Measurements from ENCODE around the gene ANKRD11. TPM values are rescaled to one million over a fixed set of nuclear protein-coding genes. Genes with fewer than 3 reads are reported as not detected.

Gene ANKRD11
- total and polyA plus RNA-seq, 7 experiments from 2014 or later: 8.7 to 254 (median 239) TPM

GRCh38 chr16:89523680-89524344 lies 33.5 kb upstream of the ANKRD11 start:
- Mint-ChIP-seq H3K27ac (peak overlapping the region in 1 of 9 donors; percentile 25), H3K4me1 (peaks cover 0 to 16% (median 5%) of the 10 kb centered on the region in 7 donors), H3K27me3 (no peaks in the 10 kb centered on the region), H3K36me3 (peaks cover 7 to 55% (median 13%) of the 10 kb centered on the region in 5 donors), H3K9me3 (no peaks in the 10 kb centered on the region), H3K4me3 (no peak overlapping the region)
- intact Hi-C loops (cut with micrococcal nuclease): no loop called here
- DNase-seq: no peak
- H3K4me3 ChIP-seq (ENCODE audit: low read length): no peak overlapping the region
- ATAC-seq: no peak
- H3K27ac ChIP-seq (ENCODE audit: low read depth, low read length): no peak overlapping the region
- peaks cover 11 to 94% (median 26%) of the 10 kb centered on the region in 3 experiments for H3K36me3 ChIP-seq (ENCODE audit: control insufficient read depth in 2 of 3, insufficient read depth in 3 of 3, low read length in 3 of 3)
- POLR2A ChIA-PET: no interaction called here
- CTCF ChIA-PET: no interaction called here
- H3K27me3 ChIP-seq (ENCODE audit: control insufficient read depth in 2 of 2, insufficient read depth in 2 of 2, low read length in 2 of 2): no peaks in the 10 kb centered on the region
- H3K4me1 ChIP-seq (ENCODE audit: control insufficient read depth in 2 of 2, insufficient read depth in 2 of 2, low read length in 2 of 2): no peaks in the 10 kb centered on the region
- no peaks in the 10 kb centered on the region for H3K9me3 ChIP-seq (ENCODE audit: control insufficient read depth in 2 of 3, low read length in 3 of 3)

GRCh38 chr16:89522287-89522686 lies 31.9 kb upstream of the ANKRD11 start:
- Mint-ChIP-seq H3K9me3 (peaks cover 0 to 1% (median 0%) of the 10 kb centered on the region in 11 donors), H3K27ac (no peak overlapping the region), H3K36me3 (peaks cover 15 to 64% (median 21%) of the 10 kb centered on the region in 5 donors), H3K4me3 (no peak overlapping the region), H3K4me1 (peaks cover 0 to 16% (median 9%) of the 10 kb centered on the region in 7 donors), H3K27me3 (no peaks in the 10 kb centered on the region)
- no peak for DNase-seq
- no peaks in the 10 kb centered on the region for H3K9me3 ChIP-seq (ENCODE audit: control insufficient read depth in 2 of 3, low read length in 3 of 3)
- ChIA-PET CTCF (no interaction called here), POLR2A (interaction anchor here (1.3 kb wide), 1 partner anchor 13 kb away, joined by 3 read pairs; no protein-coding TSS in a partner anchor)
- H3K36me3 ChIP-seq (ENCODE audit: control insufficient read depth in 2 of 3, insufficient read depth in 3 of 3, low read length in 3 of 3): peaks cover 16 to 98% (median 21%) of the 10 kb centered on the region in 3 experiments
- intact Hi-C loops (cut with micrococcal nuclease): no loop called here
- no peak overlapping the region for H3K4me3 ChIP-seq (ENCODE audit: low read length)
- no peaks in the 10 kb centered on the region for H3K27me3 ChIP-seq (ENCODE audit: control insufficient read depth in 2 of 2, insufficient read depth in 2 of 2, low read length in 2 of 2)
- ATAC-seq: no peak
- H3K27ac ChIP-seq (ENCODE audit: low read depth, low read length): no peak overlapping the region
- H3K4me1 ChIP-seq (ENCODE audit: control insufficient read depth in 2 of 2, insufficient read depth in 2 of 2, low read length in 2 of 2): no peaks in the 10 kb centered on the region

GRCh38 chr16:89519881-89520280 lies 29.5 kb upstream of the ANKRD11 start:
- intact Hi-C loops (cut with micrococcal nuclease): no loop called here
- no peak for DNase-seq
- Histone ChIP-seq H3K27ac (ENCODE audit: low read depth, low read length) (no peak overlapping the region), H3K27me3 (ENCODE audit: control insufficient read depth in 2 of 2, insufficient read depth in 2 of 2, low read length in 2 of 2) (no peaks in the 10 kb centered on the region), H3K9me3 (ENCODE audit: control insufficient read depth in 2 of 3, low read length in 3 of 3) (no peaks in the 10 kb centered on the region), H3K4me3 (ENCODE audit: low read length) (no peak overlapping the region), H3K36me3 (ENCODE audit: control insufficient read depth in 2 of 3, insufficient read depth in 3 of 3, low read length in 3 of 3) (peaks cover 0 to 85% (median 21%) of the 10 kb centered on the region in 3 experiments), H3K4me1 (ENCODE audit: control insufficient read depth in 2 of 2, insufficient read depth in 2 of 2, low read length in 2 of 2) (no peaks in the 10 kb centered on the region)
- no peak for ATAC-seq
- ChIA-PET CTCF (no interaction called here), POLR2A (no interaction called here)
- H3K4me1 Mint-ChIP-seq: peaks cover 0 to 16% (median 9%) of the 10 kb centered on the region in 7 donors
- H3K4me3 Mint-ChIP-seq: no peak overlapping the region
- H3K36me3 Mint-ChIP-seq: peaks cover 11 to 56% (median 17%) of the 10 kb centered on the region in 5 donors
- no peak overlapping the region for H3K27ac Mint-ChIP-seq
- H3K27me3 Mint-ChIP-seq: no peaks in the 10 kb centered on the region
- H3K9me3 Mint-ChIP-seq: peaks cover 0 to 1% (median 0%) of the 10 kb centered on the region in 11 donors

- Mint-ChIP-seq H3K27me3 (no peaks in the 10 kb centered on the region), H3K9me3 (peaks cover 0 to 1% (median 0%) of the 10 kb centered on the region in 11 donors), H3K36me3 (peaks cover 11 to 45% (median 19%) of the 10 kb centered on the region in 5 donors), H3K27ac (no peak overlapping the region), H3K4me1 (peaks cover 0 to 12% (median 7%) of the 10 kb centered on the region in 7 donors), H3K4me3 (no peak overlapping the region)
- Histone ChIP-seq H3K4me3 (ENCODE audit: low read length) (no peak overlapping the region), H3K27me3 (ENCODE audit: control insufficient read depth in 2 of 2, insufficient read depth in 2 of 2, low read length in 2 of 2) (no peaks in the 10 kb centered on the region), H3K27ac (ENCODE audit: low read depth, low read length) (no peak overlapping the region), H3K9me3 (ENCODE audit: control insufficient read depth in 2 of 3, low read length in 3 of 3) (no peaks in the 10 kb centered on the region), H3K4me1 (ENCODE audit: control insufficient read depth in 2 of 2, insufficient read depth in 2 of 2, low read length in 2 of 2) (no peaks in the 10 kb centered on the region), H3K36me3 (ENCODE audit: control insufficient read depth in 2 of 3, insufficient read depth in 3 of 3, low read length in 3 of 3) (peaks cover 4 to 80% (median 14%) of the 10 kb centered on the region in 3 experiments)
- POLR2A ChIA-PET: interaction anchor here (0.9 kb wide), 1 partner anchor 71 kb away, joined by 3 read pairs; no protein-coding TSS in a partner anchor
- CTCF ChIA-PET: interaction anchor here (0.6 to 0.8 kb wide), 2 partner anchors 183 to 300 kb away, joined by 3 to 4 read pairs; no protein-coding TSS in a partner anchor
- intact Hi-C loops (cut with micrococcal nuclease): no loop called here
- DNase-seq (no peak), ATAC-seq (no peak)
Measured at GRCh38 chr16:89517128-89517527, 26.8 kb upstream of the ANKRD11 start.

GRCh38 chr16:89512453-89512852 lies 22.1 kb upstream of the ANKRD11 start:
- no peak overlapping the region for H3K27ac ChIP-seq (ENCODE audit: low read depth, low read length)
- H3K36me3 Mint-ChIP-seq: peaks cover 0 to 19% (median 8%) of the 10 kb centered on the region in 5 donors
- peaks cover 4 to 11% of the 10 kb centered on the region in 2 donors for H3K4me1 ChIP-seq (ENCODE audit: control insufficient read depth in 2 of 2, insufficient read depth in 2 of 2, low read length in 2 of 2)
- peaks cover 0 to 5% (median 0%) of the 10 kb centered on the region in 11 donors for H3K9me3 Mint-ChIP-seq
- no peak for DNase-seq
- POLR2A ChIA-PET: interaction anchor here (0.6 to 1.3 kb wide), 2 partner anchors 25 to 143 kb away, joined by 4 read pairs; no protein-coding TSS in a partner anchor
- no peak overlapping the region for H3K4me3 Mint-ChIP-seq
- no peaks in the 10 kb centered on the region for H3K27me3 ChIP-seq (ENCODE audit: control insufficient read depth in 2 of 2, insufficient read depth in 2 of 2, low read length in 2 of 2)
- CTCF ChIA-PET: no interaction called here
- intact Hi-C loops (cut with micrococcal nuclease): no loop called here
- peaks cover 0 to 28% (median 12%) of the 10 kb centered on the region in 7 donors for H3K4me1 Mint-ChIP-seq
- no peaks in the 10 kb centered on the region for H3K27me3 Mint-ChIP-seq
- no peak for ATAC-seq
- no peak overlapping the region for H3K27ac Mint-ChIP-seq
- no peak overlapping the region for H3K4me3 ChIP-seq (ENCODE audit: low read length)
- no peaks in the 10 kb centered on the region for H3K9me3 ChIP-seq (ENCODE audit: control insufficient read depth in 2 of 3, low read length in 3 of 3)
- H3K36me3 ChIP-seq (ENCODE audit: control insufficient read depth in 2 of 3, insufficient read depth in 3 of 3, low read length in 3 of 3): peaks cover 4 to 53% (median 21%) of the 10 kb centered on the region in 3 experiments

- CTCF ChIA-PET: no interaction called here
- peak overlapping the region in 3 of 10 donors; percentile 23 to 44 (median 34) for H3K4me3 Mint-ChIP-seq
- H3K4me1 Mint-ChIP-seq: peaks cover 0 to 33% (median 15%) of the 10 kb centered on the region in 7 donors
- POLR2A ChIA-PET: interaction anchor here (1.0 to 1.6 kb wide), 2 partner anchors 21 to 52 kb away, joined by 4 read pairs; no protein-coding TSS in a partner anchor
- no peak overlapping the region for H3K27ac ChIP-seq (ENCODE audit: low read depth, low read length)
- no peak overlapping the region for H3K4me3 ChIP-seq (ENCODE audit: low read length)
- H3K27ac Mint-ChIP-seq: peak overlapping the region in 1 of 9 donors; percentile 67
- H3K36me3 Mint-ChIP-seq: peaks cover 0 to 13% (median 5%) of the 10 kb centered on the region in 5 donors
- no peaks in the 10 kb centered on the region for H3K9me3 ChIP-seq (ENCODE audit: control insufficient read depth in 2 of 3, low read length in 3 of 3)
- peaks cover 15 to 19% of the 10 kb centered on the region in 2 donors for H3K4me1 ChIP-seq (ENCODE audit: control insufficient read depth in 2 of 2, insufficient read depth in 2 of 2, low read length in 2 of 2)
- DNase-seq (no peak), ATAC-seq (no peak)
- no peaks in the 10 kb centered on the region for H3K27me3 ChIP-seq (ENCODE audit: control insufficient read depth in 2 of 2, insufficient read depth in 2 of 2, low read length in 2 of 2)
- intact Hi-C loops (cut with micrococcal nuclease): no loop called here
- H3K36me3 ChIP-seq (ENCODE audit: control insufficient read depth in 2 of 3, insufficient read depth in 3 of 3, low read length in 3 of 3): peaks cover 4 to 46% (median 16%) of the 10 kb centered on the region in 3 experiments
- no peaks in the 10 kb centered on the region for H3K27me3 Mint-ChIP-seq
- peaks cover 0 to 5% (median 0%) of the 10 kb centered on the region in 11 donors for H3K9me3 Mint-ChIP-seq
Measured at GRCh38 chr16:89511374-89511773, 21.0 kb upstream of the ANKRD11 start.

All from naive thymus-derived CD4-positive, alpha-beta T cell (primary cell).